MCF 10A (cell line): ENCODE results near the gene ANKRD36B. TPM values are rescaled to one million over a fixed set of nuclear protein-coding genes. Genes with fewer than 3 reads are reported as not detected.

Experiments
- total RNA-seq: library from RNA; stranded (reverse); gene quantifications from 2 replicates; pipeline ENCODE4 v1.2.3, GENCODE V29; 2022

The ANKRD36B gene
- total RNA-seq, 1 experiment from 2014 or later: 21.5 TPM

Other genes with a start within 250 kb of the ANKRD36B start
- gene COX5B, start 56.2 kb upstream of the ANKRD36B start, total RNA-seq: 272 and 284 TPM in 2 replicates
- 56.8 and 63.7 TPM in 2 replicates for gene ACTR1B, start 74.2 kb upstream of the ANKRD36B start, total RNA-seq
- gene C2orf92, start 79.8 kb upstream of the ANKRD36B start, total RNA-seq: 5.3 and 7.6 TPM in 2 replicates
- not detected in 2 replicates for gene ZAP70, start 123.7 kb upstream of the ANKRD36B start, total RNA-seq